GM12801 (cell line): ENCODE results near the gene POMT2.

Experiments used
- CTCF ChIP-seq: IDR thresholded peaks from one replicate; pipeline ENCODE4 v1.5.1; 2011; ENCODE audit warnings: control low read depth; ENCODE audit not compliant: insufficient read length; ENCODE audit errors: extremely low read depth

The POMT2 gene

GRCh38 chr14:77316872-77317301 is 3.8 kb downstream of the POMT2 start:
- TF ChIP-seq CTCF, result no peak

- no peak for TF ChIP-seq CTCF
Observed at GRCh38 chr14:77316195-77316505, 4.5 kb downstream of the POMT2 start.

GRCh38 chr14:77314539-77315457 is 5.9 kb downstream of the POMT2 start:
- no peak for TF ChIP-seq CTCF

GRCh38 chr14:77314043-77314442 is 6.6 kb downstream of the POMT2 start:
- no peak for TF ChIP-seq CTCF

- TF ChIP-seq CTCF, result no peak
Observed at GRCh38 chr14:77313371-77313770, 7.3 kb downstream of the POMT2 start.

- no peak for TF ChIP-seq CTCF
Observed at GRCh38 chr14:77311217-77311616, 9.5 kb downstream of the POMT2 start.

- no peak for TF ChIP-seq CTCF
Observed at GRCh38 chr14:77310026-77310425, 10.7 kb downstream of the POMT2 start.

- TF ChIP-seq CTCF, result no peak
Observed at GRCh38 chr14:77309131-77309530, 11.6 kb downstream of the POMT2 start.
